B cell (primary cell): Measurements from ENCODE around the gene CLVS2. TPM values are rescaled to one million over a fixed set of nuclear protein-coding genes. Genes with fewer than 3 reads are reported as not detected.

Source experiments
- ATAC-seq: fragments of 200-7000 bp; cut with Tn5 transposase; one replicate; pipeline ENCODE4 v1.10.0; 2021; ENCODE audit warnings: low read depth, mild to moderate bottlenecking, moderate number of reproducible peaks, moderate library complexity
- CTCF ChIA-PET: fragments of 350-600 bp; sonication (Branson Sonifier 250); formaldehyde crosslinking; loops from one replicate; lab custom pipeline; 2021; ENCODE audit warnings: antibody characterized with exemption, inconsistent platforms; lab: Charles Lee
- POLR2A ChIA-PET: fragments of 350-600 bp; sonication (Branson Sonifier 250); formaldehyde crosslinking; loops from one replicate; lab custom pipeline; 2021; ENCODE audit warnings: antibody characterized with exemption; lab: Charles Lee
- DNase-seq: peaks from one replicate; pipeline ENCODE4 v3.0.0; 2013
- H2AFZ ChIP-seq: 2 replicates; pipeline ENCODE4 v1.6.1; 2012; ENCODE audit warnings: mild to moderate bottlenecking, low read depth, low read length; ENCODE audit not compliant: insufficient read depth, poor library complexity, severe bottlenecking
- H3K27ac ChIP-seq, 2 donors: 1 replicate in 1 of 2; 2 replicates in 1 of 2; pipeline ENCODE4 v1.5.1; 2012 to 2013; ENCODE audit warnings: low read length in 2 of 2, mild to moderate bottlenecking in 2 of 2, moderate library complexity in 1 of 2
- H3K27me3 ChIP-seq, 4 experiments: fragments of 200-600 bp in 1 of 4; sonication (generic) in 1 of 4; replicated peaks in 1 of 4; 1 replicate in 2 of 4; 2 replicates in 2 of 4; pipeline versions ENCODE4 v1.6.1 to v1.7.0; 2013 to 2016; ENCODE audit warnings: low read length in 3 of 4, mild to moderate bottlenecking in 2 of 4, mixed read lengths in 1 of 4, moderate library complexity in 1 of 4; ENCODE audit not compliant: insufficient read depth in 4 of 4, control insufficient read depth in 3 of 4; ENCODE audit errors: control extremely low read depth in 1 of 4
- H3K36me3 ChIP-seq, 2 experiments: replicated peaks in 1 of 2; 1 replicate in 1 of 2; 2 replicates in 1 of 2; pipeline versions ENCODE4 v1.6.1 to v1.7.1; 2013; ENCODE audit warnings: low read length in 1 of 2; ENCODE audit not compliant: insufficient read depth in 2 of 2, control insufficient read depth in 1 of 2; ENCODE audit errors: control extremely low read depth in 1 of 2, extremely low read depth in 1 of 2
- H3K4me1 ChIP-seq, 2 donors: fragments of 200-600 bp in 1 of 2; sonication (generic) in 1 of 2; 1 replicate in 1 of 2; 2 replicates in 1 of 2; pipeline versions ENCODE4 v1.5.1 to v1.6.1; 2013 to 2017; ENCODE audit warnings: low read length in 2 of 2; ENCODE audit not compliant: control insufficient read depth in 2 of 2, insufficient read depth in 2 of 2
- H3K4me2 ChIP-seq: replicated peaks from 2 replicates; pipeline ENCODE3; 2012; ENCODE audit warnings: mild to moderate bottlenecking, low read depth, low read length; ENCODE audit not compliant: poor library complexity, severe bottlenecking
- H3K4me3 ChIP-seq, 5 experiments: fragments of 200-600 bp in 1 of 5; sonication (generic) in 1 of 5; 1 replicate in 3 of 5; 2 replicates in 2 of 5; pipeline versions ENCODE4 v1.5.1 to v1.7.0; 2011 to 2016; ENCODE audit warnings: low read length in 4 of 5, mild to moderate bottlenecking in 4 of 5, low read depth in 2 of 5, control low read depth in 1 of 5, moderate library complexity in 1 of 5; ENCODE audit not compliant: insufficient read depth in 1 of 5; ENCODE audit errors: control extremely low read depth in 1 of 5, extremely low read depth in 1 of 5
- H3K79me2 ChIP-seq: fragments of 200-600 bp; sonication (generic); one replicate; pipeline ENCODE4 v1.6.0; 2016; ENCODE audit warnings: low read length; ENCODE audit not compliant: control insufficient read depth, insufficient read depth
- H3K9ac ChIP-seq: fragments of 200-600 bp; sonication (generic); 2 replicates; pipeline ENCODE4 v1.6.1; 2017; ENCODE audit warnings: mild to moderate bottlenecking, low read length, moderate library complexity
- H3K9me3 ChIP-seq, 3 donors: one replicate each; pipeline versions ENCODE4 v1.6.1 to v1.7.1; 2013; ENCODE audit warnings: low read length in 2 of 3; ENCODE audit not compliant: control insufficient read depth in 2 of 3, insufficient read depth in 1 of 3; ENCODE audit errors: control extremely low read depth in 1 of 3
- H4K20me1 ChIP-seq: 2 replicates; pipeline ENCODE4 v1.6.0; 2012; ENCODE audit warnings: mild to moderate bottlenecking, low read length; ENCODE audit not compliant: insufficient read depth, control insufficient read depth, poor library complexity, severe bottlenecking
- H3K27ac Mint-ChIP-seq: one replicate; pipeline ENCODE4 v1.8.0; 2021; ENCODE audit warnings: mixed read lengths
- H3K27me3 Mint-ChIP-seq: one replicate; pipeline ENCODE4 v1.8.0; 2021; ENCODE audit warnings: mixed read lengths
- H3K4me1 Mint-ChIP-seq: one replicate; pipeline ENCODE4 v1.8.0; 2021; ENCODE audit warnings: mixed read lengths
- H3K4me3 Mint-ChIP-seq: one replicate; pipeline ENCODE4 v1.8.0; 2021; ENCODE audit warnings: mixed read lengths
- H3K9me3 Mint-ChIP-seq: one replicate; pipeline ENCODE4 v1.8.0; 2022; ENCODE audit warnings: mixed read lengths; ENCODE audit not compliant: insufficient read depth
- EZH2 ChIP-seq: IDR thresholded peaks from 2 replicates; pipeline ENCODE4 v1.6.1; 2012; ENCODE audit warnings: borderline replicate concordance, low read depth, mild to moderate bottlenecking, moderate library complexity, low read length; ENCODE audit not compliant: insufficient read depth, poor library complexity, severe bottlenecking
- WGBS: methylation state at CpG from one replicate; pipeline ENCODE4 v1.1.5; 2013; ENCODE audit warnings: missing lambda C conversion rate; ENCODE audit not compliant: insufficient coverage; 5-methylcytosine and 5-hydroxymethylcytosine counted together
- intact Hi-C: fragments of 100-400 bp; cut with micrococcal nuclease; formaldehyde crosslinking; loops from one replicate; pipeline ENCODE4 v1.10.0; 2022
- polyA plus RNA-seq: library from polyadenylated mRNA; depleted of rRNA; stranded (reverse); fragments of >200 nt; gene quantifications from 2 replicates; pipeline ENCODE4 v1.2.3, GENCODE V29; 2012
- total RNA-seq, 2 donors: library from RNA; stranded (reverse); fragments of 120-200 nt in 1 of 2; gene quantifications; 1 replicate in 1 of 2; 2 replicates in 1 of 2; pipeline versions ENCODE4 v1.2.3 to v1.2.4, GENCODE V29; 2013 to 2022
- TF ChIP-seq, protein P1 (sequence below): fragments of 200-600 bp; IDR thresholded peaks from one replicate; pipeline ENCODE4 v1.8.0; 2022; ENCODE audit warnings: antibody characterized with exemption, mild to moderate bottlenecking

The CLVS2 gene
- total and polyA plus RNA-seq, 2 donors (not counting 1 experiment from before 2014, with no cell fraction given): not detected

DNA sequence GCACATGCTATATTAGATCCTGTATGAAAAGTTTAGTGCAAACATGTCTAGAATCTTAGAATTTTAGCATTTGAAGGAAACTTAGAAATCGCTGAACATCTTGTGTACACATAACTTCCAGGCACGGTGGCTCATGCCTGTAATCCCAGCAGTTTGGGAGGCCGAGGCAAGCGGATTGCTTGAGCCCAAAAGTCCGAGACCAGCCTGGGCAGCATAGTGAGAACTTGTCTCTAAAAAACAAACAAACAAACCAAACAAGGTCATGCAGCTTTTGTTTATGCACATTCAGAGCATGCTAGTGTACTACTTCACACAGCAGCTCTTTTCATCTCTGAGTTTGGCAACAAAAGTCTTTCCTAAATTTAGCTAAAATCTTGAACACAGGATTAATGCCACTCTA, 32.2 kb downstream of the CLVS2 start:
- Mint-ChIP-seq H3K27me3 (no peaks in the 10 kb centered on the region), H3K4me3 (no peak overlapping the region), H3K4me1 (no peaks in the 10 kb centered on the region), H3K9me3 (no peaks in the 10 kb centered on the region), H3K27ac (no peak overlapping the region)
- H3K79me2 ChIP-seq: no peaks in the 10 kb centered on the region
- no peaks in the 10 kb centered on the region for H3K4me1 ChIP-seq
- H3K27me3 ChIP-seq: no peaks in the 10 kb centered on the region
- CTCF ChIA-PET: no interaction called here
- ATAC-seq: no peak
- DNase-seq: no peak
- no peaks in the 10 kb centered on the region for H3K36me3 ChIP-seq
- no peaks in the 10 kb centered on the region for H4K20me1 ChIP-seq
- intact Hi-C loops: no loop called here
- POLR2A ChIA-PET: no interaction called here
- no peak overlapping the region for H3K9ac ChIP-seq
- no peak overlapping the region for H2AFZ ChIP-seq
- H3K9me3 ChIP-seq: no peaks in the 10 kb centered on the region
- TF ChIP-seq, protein P1, sequence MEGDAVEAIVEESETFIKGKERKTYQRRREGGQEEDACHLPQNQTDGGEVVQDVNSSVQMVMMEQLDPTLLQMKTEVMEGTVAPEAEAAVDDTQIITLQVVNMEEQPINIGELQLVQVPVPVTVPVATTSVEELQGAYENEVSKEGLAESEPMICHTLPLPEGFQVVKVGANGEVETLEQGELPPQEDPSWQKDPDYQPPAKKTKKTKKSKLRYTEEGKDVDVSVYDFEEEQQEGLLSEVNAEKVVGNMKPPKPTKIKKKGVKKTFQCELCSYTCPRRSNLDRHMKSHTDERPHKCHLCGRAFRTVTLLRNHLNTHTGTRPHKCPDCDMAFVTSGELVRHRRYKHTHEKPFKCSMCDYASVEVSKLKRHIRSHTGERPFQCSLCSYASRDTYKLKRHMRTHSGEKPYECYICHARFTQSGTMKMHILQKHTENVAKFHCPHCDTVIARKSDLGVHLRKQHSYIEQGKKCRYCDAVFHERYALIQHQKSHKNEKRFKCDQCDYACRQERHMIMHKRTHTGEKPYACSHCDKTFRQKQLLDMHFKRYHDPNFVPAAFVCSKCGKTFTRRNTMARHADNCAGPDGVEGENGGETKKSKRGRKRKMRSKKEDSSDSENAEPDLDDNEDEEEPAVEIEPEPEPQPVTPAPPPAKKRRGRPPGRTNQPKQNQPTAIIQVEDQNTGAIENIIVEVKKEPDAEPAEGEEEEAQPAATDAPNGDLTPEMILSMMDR: no peak
- no peak for TF ChIP-seq EZH2
- H3K27ac ChIP-seq: no peak overlapping the region
- no peak overlapping the region for H3K4me2 ChIP-seq
- no peak overlapping the region for H3K4me3 ChIP-seq
- WGBS: 87% methylated on average over 5 of the region's 5 CpGs

DNA sequence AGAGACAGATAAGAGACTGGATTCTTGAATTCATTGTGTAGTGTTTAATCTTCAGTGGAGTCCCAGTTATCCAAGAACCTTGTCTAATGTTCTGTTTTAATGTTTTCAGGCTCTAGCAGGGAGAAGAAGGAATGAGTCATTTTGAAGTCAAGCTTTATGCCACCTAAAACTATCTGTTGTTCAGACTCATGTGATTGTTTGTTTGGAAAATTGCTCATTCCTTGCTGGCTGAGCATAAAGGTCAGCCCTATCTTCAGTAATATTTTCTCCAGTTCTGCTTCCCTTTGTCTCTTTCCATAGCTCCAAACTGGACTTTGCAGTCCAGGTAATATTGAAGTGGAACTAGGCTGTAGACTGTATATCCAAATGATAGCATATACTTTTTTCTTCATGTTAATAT, 34.2 kb downstream of the CLVS2 start:
- no peak overlapping the region for H3K4me2 ChIP-seq
- Mint-ChIP-seq H3K4me1 (no peaks in the 10 kb centered on the region), H3K9me3 (no peaks in the 10 kb centered on the region), H3K4me3 (no peak overlapping the region), H3K27ac (no peak overlapping the region), H3K27me3 (no peaks in the 10 kb centered on the region)
- intact Hi-C loops: no loop called here
- no peak overlapping the region for H3K9ac ChIP-seq
- no peaks in the 10 kb centered on the region for H3K4me1 ChIP-seq
- POLR2A ChIA-PET: no interaction called here
- no peak overlapping the region for H3K27ac ChIP-seq
- H3K4me3 ChIP-seq: no peak overlapping the region
- no peaks in the 10 kb centered on the region for H3K79me2 ChIP-seq
- ATAC-seq (no peak), DNase-seq (no peak)
- CTCF ChIA-PET: no interaction called here
- H3K36me3 ChIP-seq: no peaks in the 10 kb centered on the region
- no peaks in the 10 kb centered on the region for H3K27me3 ChIP-seq
- no peaks in the 10 kb centered on the region for H3K9me3 ChIP-seq
- TF ChIP-seq, protein P1: no peak
- no peak for TF ChIP-seq EZH2
- H2AFZ ChIP-seq: no peak overlapping the region
- H4K20me1 ChIP-seq: no peaks in the 10 kb centered on the region
